ENCODE results near the gene NRIP2.

The NRIP2 gene

DNA sequence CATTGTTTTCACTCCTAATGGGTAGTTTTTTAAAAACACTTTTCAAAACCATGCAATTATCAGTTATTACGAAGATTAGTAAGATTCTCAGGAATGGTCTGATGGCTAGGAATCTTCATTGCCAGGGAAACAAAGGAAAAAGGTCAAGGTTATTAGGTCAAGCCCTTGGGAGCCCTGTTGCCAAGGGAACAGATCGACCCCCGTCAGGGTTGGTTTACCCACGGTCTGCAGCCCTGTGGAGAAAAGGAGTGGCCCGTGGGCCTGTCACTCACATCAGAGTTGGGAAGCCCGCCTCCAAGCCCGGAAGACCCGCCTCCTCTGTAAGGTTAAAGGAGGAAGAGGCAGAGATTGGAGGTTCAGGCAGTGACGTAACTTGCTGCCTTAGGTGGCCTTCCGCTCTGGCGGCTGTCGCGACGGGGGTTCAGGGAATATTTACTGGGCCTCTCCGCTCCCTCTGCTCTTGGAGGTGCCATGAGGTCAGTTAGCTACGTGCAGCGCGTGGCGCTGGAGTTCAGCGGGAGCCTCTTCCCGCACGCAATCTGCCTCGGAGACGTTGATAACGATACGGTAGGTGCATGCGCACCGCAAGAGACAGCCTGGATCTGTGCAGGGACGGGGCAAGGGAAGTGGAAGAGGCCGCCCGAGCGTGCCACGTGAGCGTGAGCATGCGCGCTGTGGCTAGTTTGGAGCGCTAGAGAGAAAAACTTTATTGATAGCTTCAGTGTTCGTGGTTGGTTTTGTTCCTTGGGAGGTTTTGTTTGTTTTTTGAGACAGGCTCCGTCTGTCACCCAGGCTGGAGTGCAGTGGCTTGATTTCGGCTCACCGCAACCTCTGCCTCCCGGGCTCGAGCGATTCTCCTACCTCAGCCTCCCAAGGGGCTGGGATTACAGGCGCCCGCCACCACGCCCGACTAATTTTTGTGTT lies 22.3 kb downstream of the NRIP2 start, which contains the start of gene ITFG2:
Gene ITFG2 (plus strand): TSS at position 379 of the 924 bp plus-strand sequence. CDS start 93 bp downstream, at position 472.
- peak within 1 kb of the TSS; percentile 79 for H3K27ac ChIP-seq
- peak; percentile 92 for DNase-seq (ENCODE audit: low read depth, low spot score)

DNA sequence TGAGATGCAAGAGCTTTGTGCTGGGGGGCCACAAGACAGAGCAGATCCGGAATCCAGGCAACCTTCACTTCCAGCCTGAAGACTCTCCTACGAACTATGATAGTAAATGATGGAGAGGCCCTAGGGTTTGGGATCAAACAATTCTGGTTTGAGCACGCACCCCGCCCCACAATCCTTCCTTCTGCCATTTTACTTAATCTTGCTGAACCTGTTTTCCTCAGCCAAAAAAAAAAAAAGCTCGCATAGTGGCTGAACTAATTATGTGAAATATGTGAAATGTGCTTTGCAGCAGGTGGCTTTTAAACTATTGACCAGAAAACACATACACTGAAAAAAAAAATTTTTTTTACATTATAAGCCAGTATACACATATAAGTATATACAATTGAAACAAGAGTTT lies 23.0 kb downstream of the NRIP2 start:
- H3K27ac ChIP-seq = peak overlapping the region; percentile 79
- no peak for DNase-seq (ENCODE audit: low read depth, low spot score)

DNA sequence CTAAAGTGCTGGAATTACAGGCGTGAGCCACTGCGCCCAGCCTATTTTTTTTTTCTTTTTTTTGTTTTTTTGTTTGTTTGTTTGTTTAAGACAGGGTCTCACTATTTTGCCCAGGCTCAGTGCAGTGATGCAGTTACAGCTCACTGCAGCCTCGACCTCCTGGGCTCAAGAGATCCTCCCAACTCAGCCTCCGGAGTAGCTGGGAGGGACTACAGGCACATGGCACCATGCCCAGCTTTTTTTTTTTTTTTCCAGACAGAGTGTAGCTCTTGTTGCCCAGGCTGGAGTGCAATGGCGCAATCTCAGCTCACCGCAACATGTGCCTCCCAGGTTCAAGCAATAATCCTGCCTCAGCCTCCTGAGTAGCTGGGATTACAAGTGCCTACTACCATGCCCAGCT lies 28.1 kb downstream of the NRIP2 start:
- H3K27ac ChIP-seq = no peak overlapping the region
- DNase-seq (ENCODE audit: low read depth, low spot score) = no peak

DNA sequence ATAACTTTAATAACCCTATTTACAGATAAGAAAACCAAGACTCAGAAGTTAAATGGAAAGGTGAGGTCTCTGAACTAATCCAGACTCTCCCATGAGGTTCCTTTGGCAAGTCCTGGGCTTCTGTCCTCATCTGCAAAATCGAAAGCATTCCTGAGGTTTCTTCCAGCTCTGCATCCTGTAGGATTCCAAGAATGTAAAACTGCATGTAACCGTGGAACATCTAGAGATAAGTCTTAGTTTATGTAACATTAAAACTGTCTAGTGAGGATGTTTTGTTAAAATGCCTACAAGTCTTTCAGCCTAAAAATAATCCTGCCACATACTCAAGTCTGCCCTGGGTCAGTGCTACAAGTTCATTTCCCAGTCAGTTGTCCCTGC lies 29.7 kb downstream of the NRIP2 start:
- no peak for DNase-seq (ENCODE audit: low read depth, low spot score)
- H3K27ac ChIP-seq = no peak overlapping the region

DNA sequence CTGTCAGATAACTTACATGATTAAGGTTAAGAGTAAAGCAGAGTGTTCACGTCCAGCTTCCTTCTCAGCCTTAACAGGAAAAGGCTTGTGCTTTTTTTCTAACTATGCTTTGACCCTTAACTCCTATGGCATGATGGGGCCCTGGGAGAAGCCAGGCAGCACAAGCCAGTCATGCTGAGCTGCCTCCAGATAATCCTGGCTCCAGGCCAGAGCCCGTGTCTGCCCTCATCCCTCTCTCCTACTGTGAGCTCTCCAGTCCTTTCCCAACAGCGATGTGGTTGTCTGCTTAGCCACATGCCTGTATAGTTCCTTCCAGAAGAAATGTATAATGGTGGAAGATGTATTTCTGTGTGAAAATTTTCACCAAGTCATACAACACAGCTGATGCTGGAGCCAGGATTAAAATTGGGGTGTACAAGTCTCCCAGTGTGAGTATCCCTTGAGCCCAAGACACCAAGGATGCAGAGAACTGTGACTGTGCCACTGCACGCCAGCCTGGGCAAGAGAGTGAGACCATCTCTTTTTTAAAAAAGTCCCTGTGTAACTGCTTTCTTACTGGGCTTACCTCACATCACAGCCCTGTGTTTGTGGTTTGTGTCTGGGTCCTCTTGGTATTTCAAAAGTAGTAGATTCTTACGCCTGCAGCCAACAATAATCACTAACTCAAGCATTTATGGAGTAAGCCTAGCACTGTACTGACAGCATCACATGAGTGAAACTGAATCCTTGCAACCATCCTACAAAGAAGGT lies 30.3 kb downstream of the NRIP2 start:
- no peak for DNase-seq (ENCODE audit: low read depth, low spot score)
- H3K27ac ChIP-seq = no peak overlapping the region

DNA sequence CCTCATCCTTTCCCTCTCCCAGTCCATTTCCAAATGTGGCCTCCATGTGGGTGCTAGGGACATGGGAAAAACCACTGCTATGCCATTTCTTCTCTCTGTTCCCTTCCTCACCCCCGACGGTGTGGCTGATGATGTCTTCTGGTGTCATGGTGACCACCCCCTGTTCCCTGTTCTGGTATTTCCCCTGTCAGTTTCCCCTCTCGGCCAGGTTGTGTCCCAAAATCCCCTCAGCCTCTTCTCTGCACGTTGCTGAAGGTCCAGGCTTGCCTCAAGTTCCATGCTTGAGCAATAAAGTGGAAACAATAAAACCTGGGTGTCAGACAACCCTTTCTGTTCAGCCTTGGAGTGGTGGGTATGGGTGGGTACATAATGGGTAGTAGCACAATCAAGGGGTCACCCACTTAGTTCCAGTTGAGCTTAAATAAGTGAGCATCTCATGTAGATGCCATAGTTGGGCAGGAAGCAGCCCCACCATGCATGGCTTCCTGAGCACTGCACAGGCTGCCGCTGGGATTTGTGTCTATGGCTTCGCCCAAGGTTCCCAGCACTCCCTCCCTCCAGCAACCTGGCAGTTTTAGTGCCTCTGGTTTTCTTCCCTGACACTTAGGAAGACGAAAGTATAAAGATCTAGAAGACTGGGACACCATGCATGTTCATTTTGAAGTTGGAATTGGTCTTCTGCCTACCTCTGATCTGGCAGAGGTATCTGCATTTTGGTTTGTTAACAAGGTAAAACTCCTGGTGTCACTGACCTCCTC lies 31.0 kb downstream of the NRIP2 start:
- no peak overlapping the region for H3K27ac ChIP-seq
- DNase-seq (ENCODE audit: low read depth, low spot score) = no peak

DNA sequence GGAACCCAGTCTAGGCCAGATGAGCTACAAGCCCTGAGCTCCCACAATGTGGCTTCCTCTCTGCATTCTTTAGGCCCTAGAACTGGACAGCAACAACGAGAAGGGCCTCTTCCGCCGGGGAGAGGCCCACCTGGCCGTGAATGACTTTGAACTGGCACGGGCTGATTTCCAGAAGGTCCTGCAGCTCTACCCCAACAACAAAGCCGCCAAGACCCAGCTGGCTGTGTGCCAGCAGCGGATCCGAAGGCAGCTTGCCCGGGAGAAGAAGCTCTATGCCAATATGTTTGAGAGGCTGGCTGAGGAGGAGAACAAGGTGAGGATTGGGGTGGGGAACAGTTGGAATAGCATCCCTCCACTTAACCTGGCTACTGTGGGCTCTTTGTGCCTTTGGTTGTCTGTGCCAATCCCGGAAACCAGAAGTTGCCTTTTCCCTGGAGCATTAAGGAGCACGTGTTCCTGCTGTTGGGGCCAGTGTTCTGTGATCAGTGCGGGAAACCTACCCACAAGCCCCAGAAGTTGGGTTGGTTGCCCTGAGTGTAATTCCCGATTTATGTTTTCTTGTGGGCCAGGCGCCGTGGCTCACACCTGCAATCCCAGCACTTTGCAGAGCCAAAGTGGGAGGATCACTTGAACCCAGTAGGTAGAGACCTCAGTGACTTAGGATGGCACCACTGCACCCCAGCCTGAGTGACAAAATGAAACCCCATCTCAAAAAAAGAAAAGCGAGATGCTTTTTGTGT lies 33.6 kb downstream of the NRIP2 start:
- H3K27ac ChIP-seq = peak overlapping the region; percentile 67
- no peak for DNase-seq (ENCODE audit: low read depth, low spot score)

DNA sequence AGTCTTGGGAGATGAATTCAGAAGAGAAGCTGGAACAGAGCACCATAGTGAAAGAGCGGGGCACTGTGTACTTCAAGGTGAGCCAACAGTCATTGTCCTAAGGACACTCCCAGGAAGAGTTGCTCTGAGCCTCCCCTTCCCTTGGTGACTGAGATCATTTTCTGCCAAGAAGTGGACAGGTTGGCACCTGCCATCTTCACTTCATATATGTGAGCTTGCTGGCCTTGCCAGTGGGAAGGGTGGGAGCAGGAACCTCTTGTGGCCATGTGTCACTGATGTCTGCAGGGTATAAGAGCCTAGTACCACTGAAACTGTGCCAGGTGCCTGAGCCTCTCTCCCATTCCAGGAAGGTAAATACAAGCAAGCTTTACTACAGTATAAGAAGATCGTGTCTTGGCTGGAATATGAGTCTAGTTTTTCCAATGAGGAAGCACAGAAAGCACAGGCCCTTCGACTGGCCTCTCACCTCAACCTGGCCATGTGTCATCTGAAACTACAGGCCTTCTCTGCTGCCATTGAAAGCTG lies 34.7 kb downstream of the NRIP2 start:
- peak overlapping the region; percentile 67 for H3K27ac ChIP-seq
- no peak for DNase-seq (ENCODE audit: low read depth, low spot score)

DNA sequence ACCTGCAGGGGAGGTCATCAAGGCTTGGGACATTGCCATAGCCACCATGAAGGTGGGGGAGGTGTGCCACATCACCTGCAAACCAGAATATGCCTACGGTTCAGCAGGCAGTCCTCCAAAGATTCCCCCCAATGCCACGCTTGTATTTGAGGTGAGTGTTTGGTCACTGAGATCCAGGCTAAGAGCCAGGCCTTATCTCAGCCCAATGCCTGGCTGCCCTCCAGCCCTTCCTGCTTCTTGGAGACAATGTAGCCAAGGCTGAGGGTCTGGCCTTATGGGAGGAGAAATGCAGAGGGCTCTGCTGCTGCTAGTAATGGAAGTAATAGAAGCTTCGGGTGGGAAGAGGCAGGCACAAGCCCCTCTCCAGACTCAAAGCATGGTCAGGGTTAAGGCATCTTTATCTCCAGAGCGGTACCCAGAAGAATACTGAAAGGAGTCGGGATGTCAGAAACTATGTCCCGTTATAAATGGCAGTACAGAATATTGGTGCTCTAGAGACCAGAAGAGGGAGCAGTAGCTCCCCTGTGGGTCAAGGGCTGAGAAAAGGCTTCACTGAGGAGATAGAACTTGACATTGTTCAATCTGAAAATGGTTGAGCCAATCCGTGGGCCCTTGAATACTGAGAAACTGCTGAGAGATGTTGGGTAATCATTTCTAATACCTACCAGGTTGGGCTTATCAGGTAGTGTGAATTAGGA lies 37.0 kb downstream of the NRIP2 start:
- no peak for DNase-seq (ENCODE audit: low read depth, low spot score)

DNA sequence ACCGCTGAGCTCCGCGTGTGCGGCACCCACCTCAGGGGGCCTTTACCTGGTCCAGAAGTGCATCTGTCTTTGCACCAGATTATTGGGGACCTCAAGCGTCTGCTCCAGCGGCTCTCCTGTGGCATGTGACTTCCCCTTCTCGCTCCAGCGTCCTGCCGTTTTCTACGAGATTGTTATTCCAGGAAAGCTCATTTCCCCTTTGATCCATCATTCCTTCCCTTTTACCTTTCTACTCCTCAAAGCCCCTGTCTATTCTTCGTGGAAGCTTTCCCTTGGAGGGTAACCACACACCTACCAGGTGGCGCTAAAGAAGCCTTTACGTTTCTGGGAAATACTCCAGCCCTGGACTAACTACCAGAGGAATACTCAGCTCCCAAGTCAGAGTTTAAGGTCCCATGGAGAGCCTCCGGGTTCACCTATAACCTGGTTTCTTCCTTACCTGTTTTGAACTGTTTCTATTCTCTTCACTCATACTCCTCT lies 38.6 kb downstream of the NRIP2 start:
- DNase-seq (ENCODE audit: low read depth, low spot score) = no peak
- peak overlapping the region; percentile 57 for H3K27ac ChIP-seq

More for the DNA sequence above, 37.0 kb downstream of the NRIP2 start:
- no peak overlapping the region for H3K27ac ChIP-seq

DNA sequence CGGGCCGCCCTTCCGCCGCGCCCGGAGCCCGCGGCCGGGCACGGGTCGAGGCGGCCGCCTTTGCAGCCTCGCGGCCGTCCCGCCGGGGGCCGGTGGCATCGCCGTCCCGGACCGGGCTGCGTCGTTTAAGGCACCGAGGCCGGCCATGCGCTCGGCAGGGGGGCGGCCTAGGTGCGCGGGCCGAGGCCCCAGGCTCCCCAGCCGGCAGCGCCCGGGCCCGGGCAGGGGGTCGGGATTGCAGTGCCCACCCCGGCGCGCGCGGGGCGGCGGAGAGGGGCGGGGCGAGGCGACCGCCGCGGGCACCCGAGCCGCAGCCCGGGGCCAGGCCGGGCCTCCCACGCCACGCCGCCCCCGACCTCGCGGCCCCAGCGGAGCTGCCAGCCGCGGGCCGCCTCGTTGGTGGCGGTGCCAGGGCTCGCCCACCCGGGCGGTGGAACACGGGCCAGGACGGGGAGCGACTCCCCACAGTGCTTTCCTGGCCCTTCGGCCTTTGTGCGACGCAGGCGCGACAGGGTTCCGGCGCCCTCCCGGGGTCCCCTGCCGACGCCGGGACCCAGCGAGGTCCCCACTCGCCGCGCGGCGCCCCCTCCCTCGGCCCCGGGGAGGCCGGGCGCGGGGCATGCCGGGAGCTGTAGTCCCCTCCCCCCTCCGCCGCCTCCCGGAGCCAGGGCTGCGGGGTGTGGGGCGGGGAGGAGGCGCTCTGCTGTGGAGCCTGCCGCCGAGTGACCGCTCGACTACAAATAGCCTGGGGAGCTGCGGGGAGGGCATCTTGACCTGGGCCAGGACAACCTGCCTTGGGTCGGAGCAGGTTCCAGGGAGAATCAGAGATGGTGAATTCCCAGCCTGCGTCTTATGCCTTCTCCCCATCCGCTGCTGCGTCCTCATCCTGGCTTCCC lies 39.3 kb downstream of the NRIP2 start:
- peak overlapping the region; percentile 57 for H3K27ac ChIP-seq
- DNase-seq (ENCODE audit: low read depth, low spot score) = no peak

DNA sequence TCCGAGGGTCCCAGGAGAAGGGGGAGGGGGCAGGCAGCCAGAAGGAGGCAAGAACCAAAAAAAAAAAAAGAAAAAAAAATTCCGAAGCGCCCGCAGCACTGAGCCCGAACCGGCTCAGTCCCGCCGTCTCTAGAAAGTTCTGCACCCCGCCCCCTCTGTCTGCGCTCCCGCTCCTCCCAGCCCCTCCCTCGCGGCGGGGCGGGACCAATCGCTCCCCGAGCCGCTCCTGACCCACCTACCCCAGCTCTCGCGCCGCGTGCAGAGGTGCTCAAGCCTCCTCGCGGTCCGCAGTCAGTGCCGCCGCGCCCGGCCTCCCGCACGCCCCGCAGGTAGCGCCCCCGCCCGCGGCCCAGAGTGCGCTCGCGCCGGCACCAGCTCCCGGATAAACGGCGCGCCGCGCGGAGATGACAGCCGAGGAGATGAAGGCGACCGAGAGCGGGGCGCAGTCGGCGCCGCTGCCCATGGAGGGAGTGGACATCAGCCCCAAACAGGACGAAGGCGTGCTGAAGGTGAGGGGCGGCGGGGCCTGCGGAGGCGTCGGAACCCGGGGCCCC lies 40.0 kb downstream of the NRIP2 start, which contains the start of gene FKBP4:
Gene FKBP4 (plus strand): TSS at position 235 of the 554 bp plus-strand sequence. CDS start 170 bp downstream, at position 405.
- peak within 1 kb of the TSS; percentile 57 for H3K27ac ChIP-seq
- peak; percentile 62 for DNase-seq (ENCODE audit: low read depth, low spot score)

DNA sequence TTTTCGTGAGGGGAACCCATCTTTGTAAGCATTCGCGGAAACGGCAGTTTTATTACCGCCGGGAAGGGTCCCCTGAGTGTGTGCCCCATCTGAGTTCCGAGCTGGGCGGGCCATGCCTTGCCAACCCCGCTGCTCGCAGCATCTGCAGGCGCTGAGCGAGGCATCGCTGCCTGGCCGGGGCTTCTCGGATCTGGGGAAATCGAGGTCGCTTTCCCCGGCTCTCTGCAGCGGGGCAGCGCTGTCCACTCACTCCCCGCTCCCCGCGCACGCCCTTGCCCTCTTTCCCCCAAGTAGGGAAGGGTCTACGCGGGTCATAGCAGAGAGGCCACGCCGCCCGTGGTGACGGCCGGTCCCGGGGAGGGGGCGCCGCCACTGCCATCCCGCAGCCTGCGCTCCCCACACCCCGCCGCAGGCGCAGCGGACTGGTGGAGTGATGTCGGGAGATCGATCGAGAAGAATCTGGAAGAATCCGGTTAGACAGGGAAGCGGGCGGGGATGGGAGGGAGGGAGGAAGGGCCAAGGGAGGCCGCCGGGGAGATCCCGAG lies 40.6 kb downstream of the NRIP2 start:
- DNase-seq (ENCODE audit: low read depth, low spot score) = no peak
- peak overlapping the region; percentile 57 for H3K27ac ChIP-seq

DNA sequence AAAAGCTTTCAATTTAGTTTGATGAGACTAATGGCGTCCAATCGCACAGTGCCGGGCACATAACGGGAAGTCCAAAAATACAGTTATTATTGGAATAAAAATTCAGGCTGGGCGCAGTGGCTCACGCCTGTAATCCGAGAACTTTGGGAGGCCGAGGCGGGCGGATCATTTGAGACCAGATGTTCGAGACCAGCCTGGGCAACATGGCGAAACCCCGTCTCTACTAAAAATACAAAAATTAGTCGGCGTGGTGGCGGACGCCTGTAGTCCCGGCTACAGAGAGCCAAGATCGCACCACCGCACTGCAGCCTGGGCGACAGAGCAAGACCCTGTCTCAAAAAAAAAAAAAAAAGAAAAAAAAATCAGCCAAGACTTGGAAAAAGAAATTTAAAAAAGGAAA lies 41.3 kb downstream of the NRIP2 start:
- DNase-seq (ENCODE audit: low read depth, low spot score) = no peak
- no peak overlapping the region for H3K27ac ChIP-seq

DNA sequence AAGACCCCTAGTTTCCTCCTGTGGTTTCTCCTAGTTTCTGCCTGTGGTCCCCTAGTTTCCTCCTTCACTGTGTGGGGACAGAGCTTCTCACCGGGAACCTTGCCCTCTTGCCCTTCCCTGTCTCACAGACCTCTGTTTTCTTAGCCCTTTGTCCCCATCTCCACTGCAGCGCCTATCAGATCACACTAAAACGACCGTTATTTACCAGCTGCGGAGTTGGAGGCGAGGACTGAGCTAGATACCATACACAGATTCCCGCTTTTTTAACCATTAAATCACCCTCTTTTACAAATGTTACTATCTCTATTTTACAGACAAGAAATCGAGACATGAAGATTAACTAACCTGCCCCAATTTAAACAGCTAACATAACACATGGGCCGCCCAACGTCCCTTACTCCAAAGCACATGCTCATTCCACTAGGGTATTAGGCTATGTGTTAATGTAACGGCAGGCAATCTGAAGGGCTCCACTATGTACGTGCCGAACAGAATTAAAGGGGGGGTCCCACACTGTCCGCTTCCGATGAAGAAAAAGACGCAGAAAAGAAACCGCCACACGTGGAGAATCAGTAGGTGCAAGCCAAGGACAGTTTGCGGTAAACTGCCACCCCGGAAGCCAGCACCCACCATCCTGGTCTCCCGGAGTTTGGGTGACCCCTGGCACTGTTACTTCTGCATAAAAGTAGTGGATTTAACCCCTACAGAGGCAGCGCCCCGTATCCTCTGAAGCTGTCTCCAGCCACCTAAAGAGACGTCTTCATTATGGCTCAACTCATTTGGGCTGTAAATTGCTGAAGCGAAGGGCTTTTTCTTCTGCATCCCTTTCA lies 41.9 kb downstream of the NRIP2 start:
- no peak overlapping the region for H3K27ac ChIP-seq
- DNase-seq (ENCODE audit: low read depth, low spot score) = no peak

DNA sequence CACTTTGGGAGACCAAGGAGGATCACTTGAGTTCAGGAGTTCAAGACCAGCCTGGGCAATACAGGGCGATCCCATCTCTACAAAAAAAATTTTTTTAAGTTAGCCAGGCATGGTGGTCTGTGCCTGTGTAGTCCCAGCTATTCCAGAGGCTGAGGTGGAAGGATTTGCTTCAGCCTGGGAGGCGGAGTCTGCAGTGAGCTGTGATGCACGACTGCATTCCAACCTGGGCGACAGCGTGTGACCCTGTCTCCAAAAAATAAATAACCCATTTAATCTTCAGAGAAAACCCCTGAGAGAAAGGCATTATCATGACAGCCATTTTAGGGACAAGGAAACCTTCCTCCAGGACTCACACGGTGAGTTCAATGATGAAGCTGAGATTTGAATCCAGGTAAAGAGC lies 43.7 kb downstream of the NRIP2 start:
- DNase-seq (ENCODE audit: low read depth, low spot score) = no peak
- H3K27ac ChIP-seq = no peak overlapping the region
